ENCODE results near the gene IQGAP2. TPM values are rescaled to one million over a fixed set of nuclear protein-coding genes. Genes with fewer than 3 reads are reported as not detected.

Gene IQGAP2
- total RNA-seq, 1 experiment from 2014 or later: 1.5 TPM

DNA sequence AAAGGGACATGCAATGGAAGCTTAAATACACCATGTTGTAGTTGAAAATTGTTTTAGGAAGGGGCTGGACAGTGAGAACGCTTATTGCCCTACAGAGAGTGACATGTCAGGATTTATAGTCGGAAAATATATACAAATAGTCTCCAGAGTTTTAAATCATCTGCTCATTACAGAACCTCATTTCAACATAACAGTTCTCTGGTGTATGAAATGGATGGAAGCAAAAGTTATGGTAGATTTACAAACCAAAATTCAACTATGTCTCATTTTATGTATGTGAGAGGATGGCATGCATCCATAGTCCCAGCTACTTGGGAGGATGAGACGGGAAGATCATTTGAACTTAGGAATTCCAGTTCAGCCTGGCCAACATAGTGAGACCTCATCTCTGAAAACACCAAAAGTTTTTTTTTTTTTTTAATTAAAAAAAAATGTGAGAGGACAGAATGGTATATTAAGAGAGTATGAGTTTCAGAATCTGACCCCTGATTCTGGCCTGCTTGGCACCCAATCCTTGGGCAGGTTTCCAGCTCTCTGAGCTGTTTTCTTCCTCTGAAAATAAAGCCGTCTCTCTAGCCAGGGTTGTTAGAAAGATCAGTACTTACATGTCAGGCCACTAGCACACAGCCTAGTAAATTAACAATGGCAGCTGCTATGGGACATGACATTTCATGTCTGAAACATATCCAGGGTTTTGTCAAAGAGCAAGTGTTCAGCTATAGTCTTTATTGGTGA lies 40.1 kb downstream of the IQGAP2 start:
- CTCF ChIA-PET: interaction anchor here (0.6 to 1.2 kb wide), 3 partner anchors 25 to 219 kb away, joined by 4 to 5 read pairs (median 5); no protein-coding TSS in a partner anchor
- Mint-ChIP-seq H3K36me3 (ENCODE audit: insufficient read depth, unreplicated experiment) (no peaks in the 10 kb centered on the region), H3K4me3 (ENCODE audit: unreplicated experiment) (no peak overlapping the region), H3K27me3 (ENCODE audit: insufficient read depth, unreplicated experiment) (peaks cover 13% of the 10 kb centered on the region), H3K4me1 (ENCODE audit: insufficient read depth, unreplicated experiment) (no peaks in the 10 kb centered on the region), H3K27ac (ENCODE audit: low read depth, unreplicated experiment) (no peak overlapping the region), H3K9me3 (ENCODE audit: unreplicated experiment) (no peaks in the 10 kb centered on the region)
- TF ChIP-seq, protein P1, sequence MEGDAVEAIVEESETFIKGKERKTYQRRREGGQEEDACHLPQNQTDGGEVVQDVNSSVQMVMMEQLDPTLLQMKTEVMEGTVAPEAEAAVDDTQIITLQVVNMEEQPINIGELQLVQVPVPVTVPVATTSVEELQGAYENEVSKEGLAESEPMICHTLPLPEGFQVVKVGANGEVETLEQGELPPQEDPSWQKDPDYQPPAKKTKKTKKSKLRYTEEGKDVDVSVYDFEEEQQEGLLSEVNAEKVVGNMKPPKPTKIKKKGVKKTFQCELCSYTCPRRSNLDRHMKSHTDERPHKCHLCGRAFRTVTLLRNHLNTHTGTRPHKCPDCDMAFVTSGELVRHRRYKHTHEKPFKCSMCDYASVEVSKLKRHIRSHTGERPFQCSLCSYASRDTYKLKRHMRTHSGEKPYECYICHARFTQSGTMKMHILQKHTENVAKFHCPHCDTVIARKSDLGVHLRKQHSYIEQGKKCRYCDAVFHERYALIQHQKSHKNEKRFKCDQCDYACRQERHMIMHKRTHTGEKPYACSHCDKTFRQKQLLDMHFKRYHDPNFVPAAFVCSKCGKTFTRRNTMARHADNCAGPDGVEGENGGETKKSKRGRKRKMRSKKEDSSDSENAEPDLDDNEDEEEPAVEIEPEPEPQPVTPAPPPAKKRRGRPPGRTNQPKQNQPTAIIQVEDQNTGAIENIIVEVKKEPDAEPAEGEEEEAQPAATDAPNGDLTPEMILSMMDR (IDR thresholded peaks at IDR 0.05; ENCODE audit: unreplicated experiment): no peak
- POLR2A ChIA-PET: no interaction called here
- no peak for DNase-seq (ENCODE audit: unreplicated experiment)
- BruUV-seq (replicated peaks): no TSS peak
- intact Hi-C loops (cut with micrococcal nuclease): no loop called here

DNA sequence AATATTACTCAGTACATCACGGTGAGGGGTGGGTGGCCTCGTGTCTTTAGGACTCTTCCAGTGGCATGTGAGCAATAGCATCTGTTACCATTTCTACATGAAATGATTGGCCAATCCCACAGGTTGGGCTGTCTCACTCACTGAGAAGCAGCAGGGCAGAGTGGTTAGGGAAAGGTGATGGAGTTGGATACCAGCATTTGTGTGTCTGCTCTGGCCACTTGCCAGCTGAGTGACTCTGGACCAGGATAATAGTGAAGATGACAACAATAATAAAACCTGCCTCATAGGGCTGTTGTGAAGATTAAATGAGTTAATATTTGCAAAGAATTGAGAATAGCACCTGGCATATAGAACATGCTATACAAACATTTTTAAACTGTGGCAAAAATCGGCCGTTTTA lies 42.0 kb downstream of the IQGAP2 start:
- ChIA-PET POLR2A (no interaction called here), CTCF (no interaction called here)
- DNase-seq (ENCODE audit: unreplicated experiment): no peak
- H3K4me3 Mint-ChIP-seq (ENCODE audit: unreplicated experiment): no peak overlapping the region
- H3K36me3 Mint-ChIP-seq (ENCODE audit: insufficient read depth, unreplicated experiment): no peaks in the 10 kb centered on the region
- intact Hi-C loops (cut with micrococcal nuclease): no loop called here
- peaks cover 13% of the 10 kb centered on the region for H3K27me3 Mint-ChIP-seq (ENCODE audit: insufficient read depth, unreplicated experiment)
- H3K27ac Mint-ChIP-seq (ENCODE audit: low read depth, unreplicated experiment): no peak overlapping the region
- TF ChIP-seq, protein P1 (IDR thresholded peaks at IDR 0.05; ENCODE audit: unreplicated experiment): no peak
- BruUV-seq (replicated peaks): no TSS peak
- no peaks in the 10 kb centered on the region for H3K4me1 Mint-ChIP-seq (ENCODE audit: insufficient read depth, unreplicated experiment)
- H3K9me3 Mint-ChIP-seq (ENCODE audit: unreplicated experiment): no peaks in the 10 kb centered on the region

DNA sequence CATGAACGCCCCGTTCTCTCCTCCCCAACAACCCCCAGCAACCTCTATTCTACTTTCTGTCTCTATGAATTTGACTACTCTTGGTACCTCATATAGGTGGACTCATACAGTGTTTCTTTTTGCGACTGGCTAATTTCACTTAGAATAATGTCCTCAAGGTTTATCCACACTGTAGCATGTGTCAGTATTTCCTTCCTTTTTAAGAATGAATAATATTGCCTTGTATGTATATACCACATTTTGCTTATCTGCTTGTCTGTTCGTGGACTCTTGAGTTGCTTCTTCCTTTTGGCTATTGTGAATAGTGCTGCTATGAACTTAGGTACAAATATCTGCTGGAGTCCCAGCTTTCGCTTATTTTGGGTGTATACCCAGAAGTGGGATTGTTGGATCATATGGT lies 42.7 kb downstream of the IQGAP2 start:
- Mint-ChIP-seq H3K36me3 (ENCODE audit: insufficient read depth, unreplicated experiment) (no peaks in the 10 kb centered on the region), H3K9me3 (ENCODE audit: unreplicated experiment) (no peaks in the 10 kb centered on the region)
- TF ChIP-seq, protein P1 (IDR thresholded peaks at IDR 0.05; ENCODE audit: unreplicated experiment): no peak

DNA sequence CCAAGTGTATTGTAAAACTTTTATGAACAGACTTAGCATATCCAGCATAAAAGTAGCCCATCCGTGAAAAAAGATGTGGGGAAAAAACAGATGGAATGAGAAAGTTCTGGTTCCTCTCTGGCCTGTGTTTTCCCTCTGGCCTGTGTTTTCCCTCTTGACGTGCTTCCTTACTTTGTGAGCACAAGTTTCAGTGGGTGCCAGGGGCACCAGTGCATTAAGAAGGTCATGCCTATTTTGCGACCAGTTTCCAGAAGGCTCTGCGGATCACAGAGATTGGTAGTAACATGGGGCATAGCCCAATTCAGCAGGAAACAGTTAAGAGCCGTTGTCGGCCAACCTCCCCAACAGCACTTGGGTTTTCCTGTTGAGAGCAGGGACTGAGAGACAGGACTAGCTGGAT lies 43.7 kb downstream of the IQGAP2 start:
- no peak overlapping the region for H3K4me3 Mint-ChIP-seq (ENCODE audit: unreplicated experiment)
- TF ChIP-seq, protein P1 (IDR thresholded peaks at IDR 0.05; ENCODE audit: unreplicated experiment): no peak
- no peak overlapping the region for H3K27ac Mint-ChIP-seq (ENCODE audit: low read depth, unreplicated experiment)
- no TSS peak for BruUV-seq (replicated peaks)
- peaks cover 13% of the 10 kb centered on the region for H3K27me3 Mint-ChIP-seq (ENCODE audit: insufficient read depth, unreplicated experiment)
- DNase-seq (ENCODE audit: unreplicated experiment): no peak
- H3K4me1 Mint-ChIP-seq (ENCODE audit: insufficient read depth, unreplicated experiment): no peaks in the 10 kb centered on the region
- CTCF ChIA-PET: interaction anchor here (0.7 kb wide), 1 partner anchor 258 kb away, joined by 4 read pairs; no protein-coding TSS in a partner anchor
- H3K36me3 Mint-ChIP-seq (ENCODE audit: insufficient read depth, unreplicated experiment): no peaks in the 10 kb centered on the region
- no peaks in the 10 kb centered on the region for H3K9me3 Mint-ChIP-seq (ENCODE audit: unreplicated experiment)
- intact Hi-C loops (cut with micrococcal nuclease): no loop called here
- POLR2A ChIA-PET: no interaction called here

More for the DNA sequence above, 42.7 kb downstream of the IQGAP2 start:
- H3K27me3 Mint-ChIP-seq (ENCODE audit: insufficient read depth, unreplicated experiment): peaks cover 13% of the 10 kb centered on the region
- H3K4me1 Mint-ChIP-seq (ENCODE audit: insufficient read depth, unreplicated experiment): no peaks in the 10 kb centered on the region
- DNase-seq (ENCODE audit: unreplicated experiment): no peak
- ChIA-PET CTCF (no interaction called here), POLR2A (no interaction called here)
- intact Hi-C loops (cut with micrococcal nuclease): no loop called here
- no TSS peak for BruUV-seq (replicated peaks)
- H3K27ac Mint-ChIP-seq (ENCODE audit: low read depth, unreplicated experiment): no peak overlapping the region
- no peak overlapping the region for H3K4me3 Mint-ChIP-seq (ENCODE audit: unreplicated experiment)
